ENCODE measurements around the gene OR7G2.
A peak's percentile ranks its signal among the peaks of the same experiment; 100 is the strongest.

OR7G2 gene

GRCh38 chr19:9107375-9107774 is at the start of gene OR7G2:
Gene OR7G2 (minus strand): TSS chr19:9107475. CDS start chr19:9103243, 4,232 bp downstream.
- no peak for DNase-seq

GRCh38 chr19:9156304-9156703 is 49.0 kb upstream of the OR7G2 start:
- no peak for DNase-seq

GRCh38 chr19:9155591-9155990 is 48.3 kb upstream of the OR7G2 start:
- no peak for DNase-seq

- no peak for DNase-seq
Observed at GRCh38 chr19:9151367-9151766, 44.1 kb upstream of the OR7G2 start.

GRCh38 chr19:9150650-9151049 is 43.4 kb upstream of the OR7G2 start:
- DNase-seq, result no peak

GRCh38 chr19:9149997-9150396 is 42.7 kb upstream of the OR7G2 start:
- DNase-seq, result no peak

GRCh38 chr19:9148697-9149096 is 41.4 kb upstream of the OR7G2 start:
- no peak for DNase-seq

- no peak for DNase-seq
Observed at GRCh38 chr19:9146882-9147281, 39.6 kb upstream of the OR7G2 start.

GRCh38 chr19:9144920-9145319 is 37.6 kb upstream of the OR7G2 start:
- no peak for DNase-seq

- peak; percentile 47 to 79 (median 62) for DNase-seq
Observed at GRCh38 chr19:9140159-9140874, 33.0 kb upstream of the OR7G2 start, which contains the start of gene ZNF317. Gene ZNF317 (plus strand): TSS chr19:9140397. CDS start chr19:9156017, 15,620 bp downstream.

- no peak for DNase-seq
Observed at GRCh38 chr19:9139609-9140158, 32.4 kb upstream of the OR7G2 start.

GRCh38 chr19:9132422-9132821 is 25.1 kb upstream of the OR7G2 start:
- no peak for DNase-seq

GRCh38 chr19:9130965-9131364 is 23.7 kb upstream of the OR7G2 start:
- DNase-seq, result no peak

- DNase-seq, result no peak
Observed at GRCh38 chr19:9128171-9128570, 20.9 kb upstream of the OR7G2 start.

GRCh38 chr19:9126900-9127405 is 19.7 kb upstream of the OR7G2 start, which contains the start of gene OR7G3:
Gene OR7G3 (minus strand): TSS chr19:9126950. CDS start chr19:9126950, 0 bp downstream.
- DNase-seq, result no peak

GRCh38 chr19:9116547-9116946 is 9.3 kb upstream of the OR7G2 start:
- no peak for DNase-seq

GRCh38 chr19:9115307-9115813 is 8.1 kb upstream of the OR7G2 start, which contains the start of gene OR7G1:
Gene OR7G1 (minus strand): TSS chr19:9115763. CDS start chr19:9115763, 0 bp downstream.
- no peak for DNase-seq

- no peak for DNase-seq
Observed at GRCh38 chr19:9109959-9110358, 2.7 kb upstream of the OR7G2 start.

- no peak for DNase-seq
Observed at GRCh38 chr19:9086761-9087160, 20.5 kb downstream of the OR7G2 start, which contains the start of gene OR1M1. Gene OR1M1 (plus strand): TSS chr19:9087061. CDS start chr19:9093245, 6,184 bp downstream.

GRCh38 chr19:9078651-9079050 is 28.6 kb downstream of the OR7G2 start:
- DNase-seq, result no peak

GRCh38 chr19:9076901-9077300 is 30.4 kb downstream of the OR7G2 start:
- no peak for DNase-seq

GRCh38 chr19:9075064-9075949 is 32.0 kb downstream of the OR7G2 start:
- DNase-seq, result no peak

GRCh38 chr19:9073806-9074205 is 33.5 kb downstream of the OR7G2 start:
- no peak for DNase-seq

Data from activated naive CD4-positive, alpha-beta T cell (primary cell).